D721Med (cell line): Measurements from ENCODE around the gene CPXM2.
"Not testable (repeated sequence)": the region's sequence is repeated elsewhere in the genome, so short reads cannot be mapped to it uniquely, and the experiment has no call there.

ENCODE experiments used
- DNase-seq: peaks from one replicate; pipeline ENCODE4 v3.0.0; 2011; ENCODE audit warnings: low spot score; ENCODE audit not compliant: insufficient read length
- FAIRE-seq: peaks from 2 replicates; lab custom pipeline; 2011; peaks lifted over from hg19 to GRCh38; lab: Jason Lieb, UNC
- TF ChIP-seq, protein P1 (sequence below): IDR thresholded peaks from 2 replicates; pipeline ENCODE4 v1.5.1; 2012; ENCODE audit warnings: mild to moderate bottlenecking, control low read depth; ENCODE audit not compliant: insufficient read depth; ENCODE audit errors: missing control alignments

Gene CPXM2

DNA sequence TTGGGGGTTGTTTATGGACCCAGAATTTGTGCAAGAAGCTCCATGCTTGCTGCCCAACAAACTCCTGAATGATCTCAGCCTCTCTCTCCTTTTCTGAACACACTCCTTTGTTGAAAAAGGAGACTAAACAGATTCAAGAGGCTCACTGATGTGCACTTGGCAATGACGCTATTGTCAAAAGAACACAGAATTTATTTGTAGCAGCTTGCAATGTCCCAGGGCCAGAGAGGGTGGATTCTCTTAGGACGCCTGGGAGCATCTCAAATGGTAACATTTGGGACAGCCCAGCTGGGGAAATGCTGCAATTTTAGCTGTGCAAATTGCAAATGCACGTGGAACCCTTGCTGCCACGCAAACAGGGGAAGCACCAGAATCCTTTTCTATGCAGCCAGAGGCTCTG, 145.5 kb downstream of the CPXM2 start:
- no peak for FAIRE-seq
- DNase-seq: no peak
- TF ChIP-seq, protein P1, sequence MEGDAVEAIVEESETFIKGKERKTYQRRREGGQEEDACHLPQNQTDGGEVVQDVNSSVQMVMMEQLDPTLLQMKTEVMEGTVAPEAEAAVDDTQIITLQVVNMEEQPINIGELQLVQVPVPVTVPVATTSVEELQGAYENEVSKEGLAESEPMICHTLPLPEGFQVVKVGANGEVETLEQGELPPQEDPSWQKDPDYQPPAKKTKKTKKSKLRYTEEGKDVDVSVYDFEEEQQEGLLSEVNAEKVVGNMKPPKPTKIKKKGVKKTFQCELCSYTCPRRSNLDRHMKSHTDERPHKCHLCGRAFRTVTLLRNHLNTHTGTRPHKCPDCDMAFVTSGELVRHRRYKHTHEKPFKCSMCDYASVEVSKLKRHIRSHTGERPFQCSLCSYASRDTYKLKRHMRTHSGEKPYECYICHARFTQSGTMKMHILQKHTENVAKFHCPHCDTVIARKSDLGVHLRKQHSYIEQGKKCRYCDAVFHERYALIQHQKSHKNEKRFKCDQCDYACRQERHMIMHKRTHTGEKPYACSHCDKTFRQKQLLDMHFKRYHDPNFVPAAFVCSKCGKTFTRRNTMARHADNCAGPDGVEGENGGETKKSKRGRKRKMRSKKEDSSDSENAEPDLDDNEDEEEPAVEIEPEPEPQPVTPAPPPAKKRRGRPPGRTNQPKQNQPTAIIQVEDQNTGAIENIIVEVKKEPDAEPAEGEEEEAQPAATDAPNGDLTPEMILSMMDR: no peak

GRCh38 chr10:123744224-123744536, 147.4 kb downstream of the CPXM2 start:
- FAIRE-seq (no peak), DNase-seq (no peak)
- TF ChIP-seq, protein P1: no peak

- DNase-seq: no peak
- FAIRE-seq: no peak
- TF ChIP-seq, protein P1: no peak
Observed at GRCh38 chr10:123743441-123744223, 148.0 kb downstream of the CPXM2 start.

- DNase-seq (no peak), FAIRE-seq (no peak)
- TF ChIP-seq, protein P1: no peak
Observed at GRCh38 chr10:123742751-123743440, 148.7 kb downstream of the CPXM2 start.

- TF ChIP-seq, protein P1: no peak
- DNase-seq (no peak), FAIRE-seq (no peak)
Observed at GRCh38 chr10:123741711-123742110, 149.9 kb downstream of the CPXM2 start.

DNA sequence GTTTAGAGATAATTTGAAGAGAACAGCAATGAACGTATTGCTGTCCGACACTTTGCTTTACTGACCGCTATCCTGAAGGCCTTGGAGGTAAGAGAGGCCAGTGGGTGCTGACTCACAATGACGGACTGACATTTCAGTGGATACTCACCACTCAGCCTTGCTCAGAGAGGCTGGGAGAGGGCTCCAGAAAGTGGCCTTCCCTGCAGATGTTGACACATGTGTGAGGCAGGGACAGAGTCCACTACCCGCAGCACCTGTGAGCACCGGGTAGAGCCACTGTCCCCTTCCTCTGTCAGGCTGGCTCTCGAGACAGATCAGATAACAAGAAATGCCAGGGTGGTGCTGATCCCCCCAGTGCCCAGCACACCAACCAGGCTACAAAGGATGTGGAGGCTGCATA, 150.5 kb downstream of the CPXM2 start:
- TF ChIP-seq, protein P1: no peak
- no peak for FAIRE-seq
- DNase-seq: no peak

DNA sequence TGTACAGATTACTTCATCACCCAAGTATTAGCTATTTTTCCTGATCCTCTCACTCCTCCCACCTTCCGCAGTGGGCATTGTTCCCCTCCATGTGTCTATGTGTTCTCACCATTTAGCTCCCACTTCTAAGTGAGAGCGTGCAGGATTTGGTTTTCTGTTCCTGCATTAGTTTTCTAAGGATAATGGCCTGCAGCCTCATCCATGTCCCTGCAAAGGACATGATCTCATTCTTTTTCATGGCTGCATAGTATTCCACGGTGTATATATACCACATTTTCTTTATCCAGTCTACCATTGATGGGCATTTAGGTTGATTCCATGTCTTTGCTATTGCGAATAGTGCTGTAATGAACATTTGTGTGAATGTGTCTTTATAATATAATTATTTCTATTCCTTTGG, 154.7 kb downstream of the CPXM2 start:
- not testable (repeated sequence) for DNase-seq, FAIRE-seq
